Peyer's patch (tissue), 4 donors: ENCODE data around the gene PEMT.
"Not testable (repeated sequence)": the region's sequence is repeated elsewhere in the genome, so short reads cannot be mapped to it uniquely, and the experiment has no call there.

Source experiments
- CTCF ChIP-seq, 6 experiments: fragments of 450-650 bp in 4 of 6; fragments of 200-600 bp in 2 of 6; sonication (generic) in 1 of 6; IDR thresholded peaks; one replicate each; pipeline ENCODE4 v1.5.1; 2017 to 2019; ENCODE audit warnings: antibody characterized with exemption in 6 of 6, mild to moderate bottlenecking in 3 of 6, moderate library complexity in 1 of 6
- POLR2A ChIP-seq, 2 donors: fragments of 450-650 bp; IDR thresholded peaks; one replicate each; pipeline ENCODE4 v1.5.1; 2017; ENCODE audit warnings: antibody characterized with exemption in 2 of 2, mild to moderate bottlenecking in 2 of 2, moderate library complexity in 2 of 2

- TF ChIP-seq CTCF, POLR2A (IDR thresholded peaks at IDR 0.05): not testable (repeated sequence)
These were observed 105.1 kb downstream of the PEMT start for GRCh38 chr17:17486416-17486815.
